Calu3 (cell line): ENCODE data around the gene RAD23A. TPM values are rescaled to one million over a fixed set of nuclear protein-coding genes. Genes with fewer than 3 reads are reported as not detected.

Experiments used
- BruUV-seq: library from RNA; stranded (reverse); fragments of 400-500 nt; replicated peaks from 2 replicates; lab custom pipeline; 2021; lab: Mats Ljungman, UMichigan
- CTCF ChIA-PET: fragments of 300-600 bp; sonication (Branson Sonifier 250); formaldehyde crosslinking; loops from one replicate; lab custom pipeline; 2022; ENCODE audit warnings: antibody characterized with exemption; lab: Charles Lee
- DNase-seq: peaks from one replicate; pipeline ENCODE4 v3.0.0; 2022
- H3K27ac Mint-ChIP-seq: one replicate; pipeline ENCODE4 v1.8.0; 2022; ENCODE audit warnings: mixed read lengths; ENCODE audit not compliant: unreplicated experiment
- H3K27me3 Mint-ChIP-seq: one replicate; pipeline ENCODE4 v1.8.0; 2022; ENCODE audit warnings: mixed read lengths; ENCODE audit not compliant: unreplicated experiment
- H3K36me3 Mint-ChIP-seq: one replicate; pipeline ENCODE4 v1.8.0; 2022; ENCODE audit warnings: mild to moderate bottlenecking, moderate library complexity, mixed read lengths; ENCODE audit not compliant: insufficient read depth, unreplicated experiment
- H3K4me1 Mint-ChIP-seq: one replicate; pipeline ENCODE4 v1.8.0; 2022; ENCODE audit warnings: mild to moderate bottlenecking, low read depth, mixed read lengths; ENCODE audit not compliant: unreplicated experiment
- H3K4me3 Mint-ChIP-seq: one replicate; pipeline ENCODE4 v1.8.0; 2022; ENCODE audit warnings: mild to moderate bottlenecking, low read depth, moderate library complexity, mixed read lengths; ENCODE audit not compliant: unreplicated experiment
- H3K9me3 Mint-ChIP-seq: one replicate; pipeline ENCODE4 v1.8.0; 2022; ENCODE audit warnings: low read depth, mixed read lengths; ENCODE audit not compliant: unreplicated experiment
- CTCF ChIP-seq: fragments of 200-600 bp; IDR thresholded peaks from one replicate; pipeline ENCODE4 v1.8.0; 2022; ENCODE audit warnings: antibody characterized with exemption; ENCODE audit not compliant: unreplicated experiment
- intact Hi-C: fragments of 100-400 bp; cut with micrococcal nuclease; formaldehyde crosslinking; loops from one replicate; pipeline ENCODE4 v1.10.0; 2022; ENCODE audit not compliant: unreplicated experiment
- microRNA-seq: library from miRNA; unstranded; fragments of <30 nt; microRNA quantifications from one replicate; pipeline ENCODE4 v1.2.0, GENCODE V29; 2022
- total RNA-seq: library from RNA; stranded (reverse); gene quantifications from 2 replicates; pipeline ENCODE4 v1.2.3, GENCODE V29; 2022

RAD23A gene
- total RNA-seq, 1 experiment from 2014 or later = 110 TPM

DNA sequence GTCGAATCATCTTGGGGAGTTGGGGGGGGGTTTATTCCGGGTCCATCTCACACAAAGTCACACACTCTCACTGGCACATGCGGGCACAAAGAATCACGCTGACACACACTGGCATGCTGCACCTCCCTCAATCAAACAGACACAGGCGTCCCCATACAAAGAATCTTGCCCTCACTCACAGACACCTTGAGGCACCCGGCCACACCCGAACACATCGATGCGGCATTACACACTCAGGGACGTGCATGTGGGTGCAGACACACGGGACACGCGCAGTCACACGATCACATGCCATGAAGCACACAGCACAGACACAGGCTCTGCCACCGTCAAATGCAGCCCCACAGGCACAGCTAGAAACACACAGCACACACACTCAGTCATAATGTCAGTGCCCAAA, 57.4 kb downstream of the RAD23A start:
- intact Hi-C loops = no loop called here
- no peak for DNase-seq
- Mint-ChIP-seq H3K27ac (no peak overlapping the region), H3K27me3 (no peaks in the 10 kb centered on the region), H3K4me3 (no peak overlapping the region), H3K9me3 (no peaks in the 10 kb centered on the region), H3K4me1 (no peaks in the 10 kb centered on the region), H3K36me3 (no peaks in the 10 kb centered on the region)
- no TSS peak for BruUV-seq
- CTCF ChIA-PET = interaction anchor here (0.6 kb wide), 2 partner anchors 28 to 553 kb away, joined by 4 to 9 read pairs; no protein-coding TSS in a partner anchor
- no peak for TF ChIP-seq CTCF

Small RNA genes lying within 50 kb of the gene (microRNA-seq; reads per million reads assigned to microRNA genes)
- gene MIR5695 = not detected
- gene MIR6515 = 1.4 reads per million

Other genes starting within 250 kb of the RAD23A start
- 6.7 and 7.1 TPM in 2 replicates for gene FBXW9, start 249.2 kb upstream of the RAD23A start, total RNA-seq
- gene TNPO2, start 221.9 kb upstream of the RAD23A start, total RNA-seq = 67.0 and 87.6 TPM in 2 replicates
- gene TRIR, start 211.2 kb upstream of the RAD23A start, total RNA-seq = 124 and 128 TPM in 2 replicates
- 52.2 and 53.8 TPM in 2 replicates for gene GET3, start 208.4 kb upstream of the RAD23A start, total RNA-seq
- not detected in 2 replicates for gene BEST2, start 194.1 kb upstream of the RAD23A start, total RNA-seq
- gene HOOK2, start 170.3 kb upstream of the RAD23A start, total RNA-seq = 69.0 and 70.7 TPM in 2 replicates
- gene JUNB, start 154.4 kb upstream of the RAD23A start, total RNA-seq = 113 and 116 TPM in 2 replicates
- 121 and 135 TPM in 2 replicates for gene PRDX2, start 144.1 kb upstream of the RAD23A start, total RNA-seq
- 14.0 and 16.1 TPM in 2 replicates for gene THSD8, start 143.8 kb upstream of the RAD23A start, total RNA-seq
- 30.6 and 41.6 TPM in 2 replicates for gene RNASEH2A, start 139.3 kb upstream of the RAD23A start, total RNA-seq
- gene RTBDN, start 111.3 kb upstream of the RAD23A start, total RNA-seq = not detected in 2 replicates
- 1.3 and 2.6 TPM in 2 replicates for gene MAST1, start 107.3 kb upstream of the RAD23A start, total RNA-seq
- 32.7 and 38.4 TPM in 2 replicates for gene DNASE2, start 64.4 kb upstream of the RAD23A start, total RNA-seq
- not detected in 2 replicates for gene KLF1, start 58.7 kb upstream of the RAD23A start, total RNA-seq
- gene GCDH, start 54.7 kb upstream of the RAD23A start, total RNA-seq = 23.6 and 26.8 TPM in 2 replicates
- gene SYCE2, start 26.6 kb upstream of the RAD23A start, total RNA-seq = 1.1 TPM in 1 of 2 replicates, not detected in the other
- 72.8 and 75.5 TPM in 2 replicates for gene FARSA, start 12.2 kb upstream of the RAD23A start, total RNA-seq
- 680 and 718 TPM in 2 replicates for gene CALR, start 7.3 kb upstream of the RAD23A start, total RNA-seq
- 20.0 and 21.6 TPM in 2 replicates for gene GADD45GIP1, start 11.4 kb downstream of the RAD23A start, total RNA-seq
- 0.21 and 0.47 TPM in 2 replicates for gene DAND5, start 23.7 kb downstream of the RAD23A start, total RNA-seq
- 16.4 and 21.9 TPM in 2 replicates for gene NFIX, start 49.6 kb downstream of the RAD23A start, total RNA-seq
- 0.32 TPM in 1 of 2 replicates, not detected in the other for gene LYL1, start 157.0 kb downstream of the RAD23A start, total RNA-seq
- gene TRMT1, start 170.9 kb downstream of the RAD23A start, total RNA-seq = 36.5 and 40.2 TPM in 2 replicates
- 80.9 and 83.1 TPM in 2 replicates for gene NACC1, start 172.4 kb downstream of the RAD23A start, total RNA-seq
- 52.3 and 52.7 TPM in 2 replicates for gene STX10, start 204.5 kb downstream of the RAD23A start, total RNA-seq
- gene IER2, start 204.5 kb downstream of the RAD23A start, total RNA-seq = 96.3 and 108 TPM in 2 replicates